22Rv1 (cell line): ENCODE data around the gene TNFSF13B.

ENCODE experiments used
- CTCF ChIP-seq: fragments of 450-650 bp; IDR thresholded peaks from 2 replicates; pipeline ENCODE4 v1.5.1; 2017; ENCODE audit warnings: mild to moderate bottlenecking
- ZFX ChIP-seq: fragments of 450-650 bp; IDR thresholded peaks from 2 replicates; pipeline ENCODE4 v1.6.1; 2017; ENCODE audit warnings: antibody characterized with exemption, borderline replicate concordance

GRCh38 chr13:108305655-108306054, 36.1 kb downstream of the TNFSF13B start:
- TF ChIP-seq CTCF (no peak), ZFX (no peak)
